Breast epithelium (tissue), 3 donors: Measurements from ENCODE around the gene DNM3.

Experiments used
- POLR2AphosphoS5 ChIP-seq, 3 donors: sonication (generic); formaldehyde crosslinking; IDR thresholded peaks; one replicate each; pipeline ENCODE4 v1.6.1; 2017; ENCODE audit warnings: antibody characterized with exemption in 3 of 3
- TF ChIP-seq, protein P1 (sequence below), 3 donors: fragments of 450-650 bp; IDR thresholded peaks; one replicate each; pipeline ENCODE4 v1.5.1; 2016 to 2017; ENCODE audit warnings: antibody characterized with exemption in 3 of 3, mild to moderate bottlenecking in 3 of 3, moderate library complexity in 3 of 3

DNA sequence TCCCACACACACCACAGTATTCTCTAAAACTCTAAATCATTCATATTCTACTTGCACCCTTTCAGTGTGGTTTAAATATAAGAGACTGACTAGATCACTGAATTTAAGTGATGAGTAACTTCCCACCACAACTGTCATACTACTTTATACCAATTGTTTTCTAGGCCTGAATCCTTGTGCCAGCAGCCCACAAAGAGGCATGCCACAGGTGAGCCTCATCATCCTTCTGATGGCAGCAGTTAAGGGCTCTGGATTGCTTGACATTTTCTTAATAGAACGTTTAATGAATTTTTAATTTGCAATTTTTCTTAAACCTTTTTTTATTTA lies 588.8 kb downstream of the DNM3 start:
- TF ChIP-seq, protein P1, sequence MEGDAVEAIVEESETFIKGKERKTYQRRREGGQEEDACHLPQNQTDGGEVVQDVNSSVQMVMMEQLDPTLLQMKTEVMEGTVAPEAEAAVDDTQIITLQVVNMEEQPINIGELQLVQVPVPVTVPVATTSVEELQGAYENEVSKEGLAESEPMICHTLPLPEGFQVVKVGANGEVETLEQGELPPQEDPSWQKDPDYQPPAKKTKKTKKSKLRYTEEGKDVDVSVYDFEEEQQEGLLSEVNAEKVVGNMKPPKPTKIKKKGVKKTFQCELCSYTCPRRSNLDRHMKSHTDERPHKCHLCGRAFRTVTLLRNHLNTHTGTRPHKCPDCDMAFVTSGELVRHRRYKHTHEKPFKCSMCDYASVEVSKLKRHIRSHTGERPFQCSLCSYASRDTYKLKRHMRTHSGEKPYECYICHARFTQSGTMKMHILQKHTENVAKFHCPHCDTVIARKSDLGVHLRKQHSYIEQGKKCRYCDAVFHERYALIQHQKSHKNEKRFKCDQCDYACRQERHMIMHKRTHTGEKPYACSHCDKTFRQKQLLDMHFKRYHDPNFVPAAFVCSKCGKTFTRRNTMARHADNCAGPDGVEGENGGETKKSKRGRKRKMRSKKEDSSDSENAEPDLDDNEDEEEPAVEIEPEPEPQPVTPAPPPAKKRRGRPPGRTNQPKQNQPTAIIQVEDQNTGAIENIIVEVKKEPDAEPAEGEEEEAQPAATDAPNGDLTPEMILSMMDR (IDR thresholded peaks at IDR 0.05) = no peak
- TF ChIP-seq POLR2AphosphoS5 (IDR thresholded peaks at IDR 0.05) = no peak
